Stimulated activated CD8-positive, alpha-beta memory T cell treated with anti-CD3 and anti-CD28 coated beads, Interleukin-4, amount 100 ng/mL, for 1 hour (primary cell): Measurements from ENCODE around the gene RHBDF1.
A peak's percentile ranks its signal among the peaks of the same experiment; 100 is the strongest.
"Not testable (repeated sequence)": the region's sequence is repeated elsewhere in the genome, so short reads cannot be mapped to it uniquely, and the experiment has no call there.

Source experiments
- DNase-seq, 2 donors: peaks; one replicate each; pipeline ENCODE4 v3.0.0-alpha.2; 2020; ENCODE audit warnings: low read depth in 2 of 2, low spot score in 1 of 2

RHBDF1 gene

GRCh38 chr16:60929-61878 lies 11.2 kb downstream of the RHBDF1 start:
- no peak for DNase-seq

DNA sequence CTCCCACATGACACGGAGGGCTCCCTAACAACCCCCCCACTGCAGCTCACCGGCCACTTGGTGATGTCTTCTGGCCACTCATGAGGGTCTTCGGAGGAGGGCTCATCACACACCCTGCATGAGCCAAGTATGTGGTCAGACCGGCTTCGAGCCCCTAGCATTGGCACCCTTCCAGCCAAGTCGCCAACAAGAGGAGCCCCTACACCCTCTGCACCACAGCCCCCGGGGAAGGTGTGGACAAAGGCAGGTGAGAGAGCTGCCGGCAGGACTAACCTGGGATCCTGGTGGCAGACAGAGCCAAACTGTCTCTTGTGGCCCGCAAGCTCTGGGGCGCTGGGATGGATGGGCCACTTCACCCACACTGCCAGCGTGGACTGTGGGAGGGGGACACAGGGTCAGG lies 12.3 kb downstream of the RHBDF1 start:
- no peak for DNase-seq

GRCh38 chr16:59440-60059 lies 12.9 kb downstream of the RHBDF1 start:
- DNase-seq, result no peak

DNA sequence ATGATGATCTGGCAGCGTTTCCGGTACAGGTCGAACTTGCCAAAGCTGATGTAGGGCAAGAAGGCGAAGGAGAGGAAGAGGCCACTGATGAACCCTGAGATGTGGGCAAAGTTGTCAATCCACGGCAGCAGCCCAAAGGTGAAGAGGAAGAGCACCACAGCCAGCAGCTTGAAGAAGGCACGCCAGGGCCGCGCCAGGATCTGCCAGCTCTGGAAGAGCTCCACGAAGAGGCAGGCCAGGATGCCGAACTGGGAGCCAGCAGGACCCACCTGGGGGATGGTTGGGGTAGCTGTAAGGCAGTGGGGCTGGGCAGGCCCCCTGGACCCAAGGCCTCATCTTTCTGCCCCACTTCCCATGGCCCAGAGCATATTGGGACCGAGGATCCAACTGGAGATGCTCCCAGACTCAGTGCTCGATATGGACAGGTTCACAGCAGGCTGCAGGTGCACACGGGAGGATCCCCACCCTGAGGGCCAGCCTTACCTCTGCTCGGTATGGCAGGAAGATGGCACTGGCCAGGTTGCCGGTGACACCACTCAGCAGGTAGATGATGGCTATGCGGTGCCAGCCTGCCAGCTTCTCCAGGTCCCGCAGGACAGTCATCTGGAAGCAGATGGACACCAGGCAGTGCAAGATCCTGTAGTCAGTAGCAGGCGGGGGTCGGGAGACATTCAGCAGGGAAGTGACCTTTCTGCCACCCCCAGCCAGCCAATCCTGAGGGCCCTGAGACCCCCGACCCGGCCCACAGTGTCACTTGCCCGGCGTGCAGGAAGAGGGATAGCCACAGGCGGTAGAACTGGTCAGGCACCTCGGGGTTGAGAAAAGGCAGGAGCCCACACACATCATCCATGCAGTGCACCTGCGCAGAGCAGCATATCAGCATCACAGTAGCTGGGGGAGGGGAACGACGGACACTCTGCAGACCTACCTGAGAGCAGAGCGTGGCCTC lies 13.7 kb downstream of the RHBDF1 start:
- DNase-seq, result no peak

DNA sequence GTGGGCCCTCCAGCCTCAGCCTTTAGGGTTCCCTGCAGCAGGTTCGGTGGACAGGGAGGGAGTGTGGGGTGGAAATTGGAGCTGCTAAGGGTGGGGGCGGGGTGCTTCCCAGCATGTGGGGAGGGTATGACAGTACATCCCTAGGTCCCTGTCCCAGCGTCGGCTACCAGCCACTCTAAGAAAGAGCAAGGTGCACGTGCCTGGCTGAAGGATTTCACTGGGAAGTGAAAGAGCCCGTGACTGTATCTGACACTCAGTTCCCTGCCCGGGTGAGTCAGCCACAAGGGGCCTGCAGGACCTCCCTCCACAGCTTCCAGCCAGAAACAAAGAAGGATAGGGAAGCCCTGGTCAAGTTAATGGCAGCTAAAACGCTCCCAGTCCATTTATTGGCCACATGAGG lies 14.7 kb downstream of the RHBDF1 start:
- DNase-seq, result no peak

- DNase-seq, result no peak
These were observed 16.1 kb downstream of the RHBDF1 start for GRCh38 chr16:56231-56927.

DNA sequence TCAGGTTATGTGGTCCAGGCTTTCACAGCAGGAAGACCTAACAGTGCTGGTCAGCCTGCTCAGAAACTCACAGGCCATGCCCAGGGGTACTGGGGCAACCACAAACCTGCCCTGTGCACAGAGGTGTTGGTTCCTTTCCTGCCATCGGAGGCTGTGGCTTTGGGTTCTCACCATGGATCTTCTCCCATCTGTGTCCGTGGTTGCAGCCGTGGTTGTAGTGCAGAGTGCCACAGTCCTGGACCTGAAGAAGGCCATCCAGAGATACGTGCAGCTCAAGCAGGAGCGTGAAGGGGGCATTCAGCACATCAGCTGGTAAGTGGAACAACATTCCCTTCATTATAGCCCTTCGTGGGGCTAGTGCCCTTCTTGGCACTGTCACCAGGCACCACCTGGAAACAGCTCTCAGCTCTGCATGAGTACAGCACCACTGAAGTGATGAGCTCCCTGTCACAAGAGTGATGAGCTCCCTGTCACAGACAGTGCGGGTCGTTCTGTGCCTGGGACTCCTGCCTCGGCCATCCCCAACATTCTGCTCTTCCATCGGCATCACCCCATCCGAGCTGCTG lies 16.8 kb downstream of the RHBDF1 start:
- DNase-seq, result no peak

GRCh38 chr16:54237-54581 lies 18.2 kb downstream of the RHBDF1 start:
- no peak for DNase-seq

GRCh38 chr16:53346-54236 lies 18.8 kb downstream of the RHBDF1 start, which contains the start of the genes POLR3K and SNRNP25:
Gene POLR3K (minus strand): TSS chr16:53608. CDS start chr16:53586, 22 bp downstream.
Gene SNRNP25 (plus strand): TSS chr16:53828. CDS start chr16:54017, 189 bp downstream.
- DNase-seq, result peak; percentile 85 to 96

- DNase-seq, result no peak
These were observed 21.5 kb downstream of the RHBDF1 start for GRCh38 chr16:50769-51591.

GRCh38 chr16:47234-47633 lies 25.2 kb downstream of the RHBDF1 start:
- DNase-seq, result no peak

- not testable (repeated sequence) for DNase-seq
These were observed 25.9 kb downstream of the RHBDF1 start for GRCh38 chr16:46510-46909.

- no peak for DNase-seq
These were observed 27.0 kb downstream of the RHBDF1 start for GRCh38 chr16:45454-45853.

GRCh38 chr16:44655-45054 lies 27.8 kb downstream of the RHBDF1 start:
- no peak for DNase-seq

- DNase-seq, result no peak
These were observed 29.1 kb downstream of the RHBDF1 start for GRCh38 chr16:43294-43693.

- DNase-seq, result no peak
These were observed 29.7 kb downstream of the RHBDF1 start for GRCh38 chr16:42691-43090.

GRCh38 chr16:42069-42457 lies 30.4 kb downstream of the RHBDF1 start:
- DNase-seq, result no peak

DNA sequence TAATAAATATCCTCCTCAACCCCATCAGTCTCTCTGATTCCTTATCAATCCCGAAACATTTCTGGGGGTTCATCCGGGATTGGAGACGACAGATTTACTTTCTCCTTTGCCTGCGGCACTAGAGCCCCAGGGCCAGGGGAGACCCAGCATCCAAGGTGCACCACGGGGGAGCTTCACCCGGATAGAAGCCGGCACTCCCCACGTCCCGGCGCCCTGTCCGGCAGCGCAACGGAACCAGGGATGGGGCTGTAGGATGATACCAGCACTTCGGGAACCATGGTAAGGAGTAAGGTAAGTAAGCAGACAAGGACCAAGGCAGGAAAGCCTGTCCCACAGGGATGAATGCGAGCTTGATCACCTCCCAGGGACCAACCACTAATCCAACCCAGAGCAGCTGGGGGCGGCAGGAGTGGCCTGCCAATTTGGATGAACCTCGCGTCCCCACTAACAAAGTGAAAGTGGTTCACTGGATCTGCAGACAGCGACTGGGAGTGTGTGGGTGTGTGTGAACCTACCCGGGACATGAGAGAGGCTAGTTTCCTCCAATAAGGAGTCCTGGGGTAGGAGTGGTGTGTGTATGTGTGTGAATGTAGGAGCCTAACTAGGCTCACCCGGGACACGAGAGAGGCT lies 30.9 kb downstream of the RHBDF1 start:
- DNase-seq, result no peak
